Articular chondrocyte of knee joint (primary cell): ENCODE results near the gene ZNF556. TPM values are rescaled to one million over a fixed set of nuclear protein-coding genes. Genes with fewer than 3 reads are reported as not detected.

Experiments
- total RNA-seq: library from RNA; depleted of rRNA; stranded (reverse); fragments of >200 nt; gene quantifications from 2 replicates; pipeline ENCODE4 v1.2.3, GENCODE V29; 2012

The ZNF556 gene
- total RNA-seq: not detected in 2 replicates

DNA sequence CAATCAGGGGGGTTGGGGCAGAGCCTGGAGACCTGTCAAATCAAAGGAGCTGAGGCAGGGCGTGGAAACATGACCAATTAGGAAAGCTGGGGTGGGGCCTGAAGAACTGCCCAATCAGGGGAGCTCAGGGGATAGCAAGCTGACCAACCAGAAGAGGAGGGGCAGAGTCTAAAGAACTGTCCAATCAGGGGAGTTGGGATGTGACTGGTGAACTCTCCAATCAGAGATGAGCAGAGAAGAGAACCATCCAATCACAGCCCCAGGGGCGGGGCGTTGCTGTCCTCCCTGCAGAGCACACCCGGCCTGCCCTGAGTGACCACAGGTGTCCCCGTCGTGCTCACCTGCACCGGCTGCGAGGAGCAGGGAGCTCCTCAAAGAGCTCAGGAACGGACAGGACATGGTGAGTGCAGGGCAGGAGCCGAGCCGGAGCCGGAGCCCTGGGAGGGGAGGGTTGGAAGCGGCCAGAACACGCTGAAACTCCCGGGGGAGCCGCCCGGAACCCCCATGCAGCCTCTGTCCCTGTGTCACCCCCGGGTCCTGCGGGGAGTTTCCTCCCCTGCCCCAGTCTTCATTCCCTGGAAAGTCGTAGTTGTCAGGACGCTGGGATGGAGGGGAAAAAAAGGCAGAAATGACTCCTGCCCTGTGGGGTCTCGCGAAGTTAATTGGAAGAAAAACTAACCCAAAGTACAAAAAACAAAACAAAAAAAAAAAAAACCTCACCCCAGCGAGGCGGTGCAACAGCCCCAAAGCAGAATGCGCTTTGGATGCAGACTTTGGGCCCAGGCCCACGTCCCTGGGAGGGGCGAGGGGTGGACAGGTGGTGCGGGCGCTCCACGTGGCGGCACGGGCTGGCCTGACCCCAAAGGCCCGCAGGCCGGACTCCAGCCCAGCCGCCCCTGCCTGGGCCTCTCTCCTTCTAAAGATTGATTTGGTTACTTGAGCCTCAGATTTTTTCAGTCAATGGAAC, at the start of gene ZNF556:
ZNF556 (plus strand) TSS at position 311 of the 967 bp plus-strand sequence; CDS start at position 398, 87 bp downstream.

DNA sequence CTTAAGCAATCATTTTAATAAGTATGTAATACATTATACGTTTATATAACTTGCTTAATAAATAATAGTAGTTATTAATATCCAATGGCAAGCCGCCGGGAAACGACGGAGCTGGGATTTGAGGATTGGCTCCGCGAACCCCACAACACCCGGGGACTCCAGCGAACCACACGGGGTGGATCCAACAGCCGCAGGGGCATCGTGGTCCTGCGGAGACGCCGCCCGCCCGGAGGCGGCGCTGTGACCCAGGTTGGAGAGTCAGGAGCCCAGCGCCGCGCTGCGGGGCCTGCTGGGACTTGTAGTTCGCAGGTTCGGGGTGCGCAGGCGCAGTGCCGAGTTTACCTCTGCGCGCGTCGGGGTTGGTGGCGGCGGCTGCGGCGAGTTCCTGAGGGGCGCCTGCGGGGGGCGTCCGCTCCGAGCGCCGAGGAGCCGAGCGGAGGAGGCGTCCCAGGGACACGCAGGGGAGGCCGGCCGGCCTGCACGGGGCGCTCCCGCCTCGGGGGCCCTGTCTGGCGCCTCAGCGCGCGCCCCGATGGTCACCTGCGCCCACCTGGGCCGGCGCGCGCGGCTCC, 47.5 kb upstream of the ZNF556 start, which contains the start of gene ZNF554:
ZNF554 (plus strand) TSS at position 329 of the 572 bp plus-strand sequence; CDS start at position 533, 204 bp downstream.

DNA sequence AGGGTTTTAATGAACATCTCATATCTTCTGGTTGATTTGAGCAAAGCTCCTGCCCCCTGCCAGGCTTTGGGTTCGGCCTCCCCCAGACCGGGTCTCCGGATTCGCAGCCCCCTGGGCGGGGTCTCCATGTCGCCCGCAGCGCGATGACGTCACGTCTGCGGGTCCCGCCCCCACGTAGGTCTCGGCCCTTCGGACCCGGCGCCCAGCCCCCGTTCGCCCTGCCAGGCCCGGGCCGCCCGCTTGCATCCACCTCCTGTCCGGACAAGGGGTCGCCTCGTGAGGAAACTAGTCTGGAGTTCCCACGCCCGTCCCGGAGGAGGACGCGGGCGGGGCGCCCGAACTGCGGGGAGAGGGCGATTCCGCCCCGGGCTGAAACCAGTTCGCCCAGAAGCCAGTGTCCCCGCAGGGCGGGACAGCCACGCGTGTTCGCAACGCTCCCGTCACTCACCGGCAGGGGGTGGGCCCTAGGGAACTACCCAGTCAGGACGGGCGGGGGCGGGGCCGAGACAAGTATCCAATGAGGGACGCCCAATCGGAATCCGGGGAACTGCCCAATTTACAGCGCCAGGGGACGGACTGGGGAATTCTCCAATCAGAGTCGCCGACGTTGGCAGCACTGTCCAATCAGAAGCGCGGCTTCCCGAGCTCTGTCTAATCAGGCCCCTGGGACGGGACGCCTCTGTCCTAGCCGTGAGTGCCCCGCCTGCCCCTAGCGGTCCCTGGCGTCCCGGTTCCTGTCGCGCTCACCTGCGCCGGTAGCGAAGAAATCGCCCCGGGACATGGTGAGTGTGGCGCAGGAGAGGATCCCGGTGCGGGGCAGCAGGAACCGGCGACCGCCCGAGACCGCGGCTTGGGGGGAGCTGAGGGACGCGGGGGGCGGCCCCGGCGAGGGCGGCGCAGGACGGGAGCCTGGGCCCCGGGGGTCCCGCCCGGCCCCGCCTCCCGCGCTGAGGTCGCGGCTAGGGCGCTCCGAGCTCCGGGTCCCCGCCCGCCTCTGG, 26.0 kb upstream of the ZNF556 start, which contains the start of gene ZNF555:
ZNF555 (plus strand) TSS at position 682 of the 998 bp plus-strand sequence; CDS start at position 780, 98 bp downstream.

DNA sequence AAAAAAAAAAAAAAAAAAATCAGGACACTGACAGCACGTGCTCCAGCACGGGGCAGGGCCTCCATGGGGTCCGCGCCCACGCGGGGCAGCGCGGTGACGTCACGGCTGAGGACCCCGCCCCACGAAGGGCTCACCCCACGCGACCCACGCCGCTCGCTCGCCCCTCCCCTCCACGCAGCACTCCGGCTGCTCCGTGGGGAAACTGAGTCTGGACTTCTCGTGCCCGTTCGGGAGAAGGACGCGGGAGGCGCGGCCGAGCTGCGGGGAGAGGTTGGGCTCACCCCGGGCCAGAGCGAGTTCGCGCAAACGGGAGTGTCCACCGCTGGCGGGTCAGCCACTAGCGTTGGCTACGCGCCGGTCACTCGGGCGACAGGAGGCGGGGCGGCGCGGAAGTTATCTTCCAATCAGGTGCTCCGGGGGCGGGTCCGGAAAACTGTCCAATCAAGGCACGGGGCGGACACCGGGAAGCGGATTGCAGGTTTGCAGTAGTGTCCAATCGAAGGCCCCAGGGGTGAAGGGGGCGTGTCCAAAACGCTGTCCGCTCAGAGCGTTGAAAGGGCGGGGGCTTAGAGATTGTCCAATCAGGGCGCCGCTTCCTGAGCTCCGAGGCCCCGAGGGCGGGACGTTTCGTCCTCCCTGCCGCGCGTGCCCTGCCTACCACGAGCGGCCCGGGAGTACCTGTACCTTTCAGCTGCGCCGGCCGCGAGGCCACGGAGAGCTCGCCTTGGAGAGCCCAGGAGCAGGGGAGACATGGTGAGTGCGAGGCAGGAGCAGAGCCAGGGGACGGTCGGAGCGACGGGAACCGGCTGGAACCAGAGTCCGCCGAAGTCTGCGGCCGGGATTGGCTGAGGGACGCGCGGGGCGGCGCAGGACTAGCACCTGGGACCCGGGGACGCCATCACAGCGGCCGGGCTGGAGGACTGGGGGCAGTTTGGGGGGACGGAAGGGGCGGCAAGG, 33.4 kb downstream of the ZNF556 start, which contains the start of gene ZNF57:
ZNF57 (plus strand) TSS at position 633 of the 957 bp plus-strand sequence; CDS start at position 751, 118 bp downstream.

Other genes starting within 250 kb of the ZNF556 start
- gene GNG7, start 164.6 kb upstream of the ZNF556 start, total RNA-seq: 0.76 and 0.78 TPM in 2 replicates
- gene DIRAS1, start 146.0 kb upstream of the ZNF556 start, total RNA-seq: 12.4 and 13.6 TPM in 2 replicates
- gene SLC39A3, start 127.3 kb upstream of the ZNF556 start, total RNA-seq: 23.7 and 24.7 TPM in 2 replicates
- 33.5 and 34.1 TPM in 2 replicates for gene SGTA, start 84.1 kb upstream of the ZNF556 start, total RNA-seq
- gene THOP1, start 81.8 kb upstream of the ZNF556 start, total RNA-seq: 53.1 and 53.8 TPM in 2 replicates
- gene ZNF554, start 47.5 kb upstream of the ZNF556 start, total RNA-seq: 5.4 and 6.1 TPM in 2 replicates
- 7.8 and 9.2 TPM in 2 replicates for gene ZNF555, start 25.9 kb upstream of the ZNF556 start, total RNA-seq
- 4.2 and 4.9 TPM in 2 replicates for gene ZNF57, start 33.6 kb downstream of the ZNF556 start, total RNA-seq
- gene ZNF77, start 77.6 kb downstream of the ZNF556 start, total RNA-seq: 3.8 and 4.6 TPM in 2 replicates
- gene TLE6, start 110.2 kb downstream of the ZNF556 start, total RNA-seq: 2.7 and 2.8 TPM in 2 replicates
- 4.5 and 8.1 TPM in 2 replicates for gene TLE2, start 161.9 kb downstream of the ZNF556 start, total RNA-seq
- gene TLE5, start 195.2 kb downstream of the ZNF556 start, total RNA-seq: 174 and 211 TPM in 2 replicates
- 42.6 and 51.4 TPM in 2 replicates for gene GNA11, start 227.0 kb downstream of the ZNF556 start, total RNA-seq